SKM-1 treated with dmso at 0.1 percent for 144 hours (cell line): ENCODE data around the gene GPR153.
A peak's percentile ranks its signal among the peaks of the same experiment; 100 is the strongest.

Source experiments
- DNase-seq: peaks from one replicate; lab custom pipeline; 2025; ENCODE audit not compliant: unreplicated experiment; lab: John Stamatoyannopoulos, UW

The GPR153 gene

GRCh38 chr1:6249739-6250689 lies 10.9 kb downstream of the GPR153 start:
- DNase-seq, result no peak

- DNase-seq, result no peak
Measured at GRCh38 chr1:6248932-6249738, 11.8 kb downstream of the GPR153 start.

- no peak for DNase-seq
Measured at GRCh38 chr1:6248161-6248776, 12.6 kb downstream of the GPR153 start.

GRCh38 chr1:6247651-6248050 lies 13.2 kb downstream of the GPR153 start:
- DNase-seq, result no peak

- DNase-seq, result peak; percentile 44
Measured at GRCh38 chr1:6246497-6247467, 14.1 kb downstream of the GPR153 start.

GRCh38 chr1:6245869-6246496 lies 14.9 kb downstream of the GPR153 start:
- DNase-seq, result no peak

GRCh38 chr1:6245086-6245868 lies 15.6 kb downstream of the GPR153 start:
- DNase-seq, result peak; percentile 68

GRCh38 chr1:6244401-6245049 lies 16.4 kb downstream of the GPR153 start:
- no peak for DNase-seq

GRCh38 chr1:6243993-6244392 lies 16.9 kb downstream of the GPR153 start, which contains the start of gene HES3:
Gene HES3 (plus strand): TSS chr1:6244179. CDS start chr1:6244366, 187 bp downstream.
- DNase-seq, result no peak

GRCh38 chr1:6243053-6243834 lies 17.7 kb downstream of the GPR153 start:
- DNase-seq, result no peak

- DNase-seq, result no peak
Measured at GRCh38 chr1:6241887-6242740, 18.8 kb downstream of the GPR153 start.

GRCh38 chr1:6241107-6241886 lies 19.6 kb downstream of the GPR153 start:
- DNase-seq, result no peak

- DNase-seq, result no peak
Measured at GRCh38 chr1:6239950-6240768, 20.7 kb downstream of the GPR153 start.

- no peak for DNase-seq
Measured at GRCh38 chr1:6239213-6239752, 21.6 kb downstream of the GPR153 start.

- no peak for DNase-seq
Measured at GRCh38 chr1:6237093-6237492, 23.8 kb downstream of the GPR153 start.
